D721Med (cell line): Measurements from ENCODE around the gene NPAS2.

Experiments
- DNase-seq: peaks from one replicate; pipeline ENCODE4 v3.0.0; 2011; ENCODE audit warnings: low spot score; ENCODE audit not compliant: insufficient read length
- FAIRE-seq: peaks from 2 replicates; lab custom pipeline; 2011; peaks lifted over from hg19 to GRCh38; lab: Jason Lieb, UNC
- CTCF ChIP-seq: IDR thresholded peaks from 2 replicates; pipeline ENCODE4 v1.5.1; 2012; ENCODE audit warnings: mild to moderate bottlenecking, control low read depth; ENCODE audit not compliant: insufficient read depth; ENCODE audit errors: missing control alignments

The NPAS2 gene

GRCh38 chr2:101018934-101019333 lies 199.0 kb downstream of the NPAS2 start:
- FAIRE-seq: no peak
- no peak for TF ChIP-seq CTCF
- no peak for DNase-seq

- TF ChIP-seq CTCF: no peak
- FAIRE-seq: no peak
- no peak for DNase-seq
Observed at GRCh38 chr2:101022221-101022620, 202.3 kb downstream of the NPAS2 start.

- no peak for DNase-seq
- FAIRE-seq: no peak
- TF ChIP-seq CTCF: no peak
Observed at GRCh38 chr2:101023327-101024107, 203.6 kb downstream of the NPAS2 start.

- no peak for TF ChIP-seq CTCF
- DNase-seq: no peak
- no peak for FAIRE-seq
Observed at GRCh38 chr2:101025561-101025960, 205.6 kb downstream of the NPAS2 start.

GRCh38 chr2:101026253-101026701 lies 206.3 kb downstream of the NPAS2 start:
- FAIRE-seq: no peak
- no peak for TF ChIP-seq CTCF
- no peak for DNase-seq

GRCh38 chr2:101026923-101027469 lies 207.1 kb downstream of the NPAS2 start:
- FAIRE-seq: no peak
- TF ChIP-seq CTCF: no peak
- DNase-seq: no peak

GRCh38 chr2:101027852-101028251 lies 207.9 kb downstream of the NPAS2 start:
- FAIRE-seq: no peak

More at GRCh38 chr2:101027852-101028251, 207.9 kb downstream of the NPAS2 start:
- TF ChIP-seq CTCF: no peak
- no peak for DNase-seq
